Left ventricle myocardium inferior (tissue), 1 donor: ENCODE measurements around the gene GGACT. TPM values are rescaled to one million over a fixed set of nuclear protein-coding genes. Genes with fewer than 3 reads are reported as not detected.

Source experiments
- DNase-seq: peaks from one replicate; pipeline ENCODE4 v3.0.0-alpha.2; 2020
- H3K27ac ChIP-seq: fragments of 200-600 bp; replicated peaks from 2 replicates; pipeline ENCODE4 v1.8.0; 2021
- H3K27me3 ChIP-seq: fragments of 200-600 bp; 2 replicates; pipeline ENCODE4 v1.8.0; 2021; ENCODE audit warnings: low read depth
- H3K36me3 ChIP-seq: fragments of 200-600 bp; 2 replicates; pipeline ENCODE4 v1.8.0; 2021
- H3K4me1 ChIP-seq: fragments of 200-600 bp; 2 replicates; pipeline ENCODE4 v1.8.0; 2021
- H3K4me3 ChIP-seq: fragments of 200-600 bp; 2 replicates; pipeline ENCODE4 v1.8.0; 2021; ENCODE audit warnings: mild to moderate bottlenecking, moderate library complexity
- H3K9me3 ChIP-seq: fragments of 200-600 bp; replicated peaks from 2 replicates; pipeline ENCODE4 v1.8.0; 2021
- CTCF ChIP-seq: fragments of 200-600 bp; IDR thresholded peaks from 2 replicates; pipeline ENCODE4 v1.8.0; 2021; ENCODE audit warnings: antibody characterized with exemption, mild to moderate bottlenecking, borderline replicate concordance
- intact Hi-C: fragments of 100-400 bp; cut with micrococcal nuclease; formaldehyde crosslinking; loops from one replicate; pipeline ENCODE4 v1.11.0; 2022
- total RNA-seq: library from RNA; stranded (reverse); fragmentation: NEBNext Ultra II Directional; extraction: Animal tissue kit (Norgen Biotek cat#: 25700); gene quantifications from one replicate; pipeline ENCODE4 v1.2.1, GENCODE V29; 2021
- donor health status: DM: no; HTN: yes; CAD: no; lungs with severe emphysema.

Gene GGACT
- total RNA-seq, 1 donor from 2014 or later = 1.8 TPM

DNA sequence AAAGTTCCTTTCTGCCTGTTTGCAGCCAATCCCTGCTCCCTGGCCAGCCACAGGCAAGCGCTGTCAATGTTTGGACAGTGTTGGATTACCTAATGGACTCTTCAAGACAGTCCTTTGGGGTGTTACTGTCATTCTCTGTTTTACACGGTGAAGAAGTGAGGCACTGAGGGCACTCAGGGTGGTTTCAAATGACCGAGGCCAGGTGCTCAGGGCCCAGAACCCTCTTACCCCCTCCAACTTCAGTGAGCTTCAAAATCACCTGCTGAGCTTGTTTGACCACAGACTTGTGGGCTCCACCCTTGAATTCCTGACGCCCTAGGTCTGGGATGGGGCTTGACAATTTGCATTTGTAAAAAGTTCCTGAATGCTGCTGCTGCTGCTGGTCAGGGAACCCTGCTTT is 97.9 kb downstream of the GGACT start:
- no peaks in the 10 kb centered on the region for H3K27me3 ChIP-seq
- H3K4me3 ChIP-seq = no peak overlapping the region
- peak overlapping the region; percentile 44 for H3K27ac ChIP-seq
- no peaks in the 10 kb centered on the region for H3K9me3 ChIP-seq
- H3K36me3 ChIP-seq = no peaks in the 10 kb centered on the region
- no peak for TF ChIP-seq CTCF
- no peaks in the 10 kb centered on the region for H3K4me1 ChIP-seq
- no peak for DNase-seq
- intact Hi-C loops = no loop called here

GRCh38 chr13:100485265-100485664 is 103.3 kb downstream of the GGACT start:
- H3K27me3 ChIP-seq = no peaks in the 10 kb centered on the region
- no peaks in the 10 kb centered on the region for H3K36me3 ChIP-seq
- H3K4me1 ChIP-seq = peaks cover 18% of the 10 kb centered on the region
- no peak overlapping the region for H3K27ac ChIP-seq
- TF ChIP-seq CTCF = no peak
- intact Hi-C loops = no loop called here
- no peaks in the 10 kb centered on the region for H3K9me3 ChIP-seq
- no peak for DNase-seq
- H3K4me3 ChIP-seq = no peak overlapping the region

GRCh38 chr13:100484702-100485101 is 103.9 kb downstream of the GGACT start:
- Histone ChIP-seq H3K9me3 (no peaks in the 10 kb centered on the region), H3K4me1 (peaks cover 18% of the 10 kb centered on the region), H3K27me3 (no peaks in the 10 kb centered on the region), H3K4me3 (no peak overlapping the region), H3K36me3 (no peaks in the 10 kb centered on the region), H3K27ac (no peak overlapping the region)
- TF ChIP-seq CTCF = no peak
- intact Hi-C loops = no loop called here
- no peak for DNase-seq

DNA sequence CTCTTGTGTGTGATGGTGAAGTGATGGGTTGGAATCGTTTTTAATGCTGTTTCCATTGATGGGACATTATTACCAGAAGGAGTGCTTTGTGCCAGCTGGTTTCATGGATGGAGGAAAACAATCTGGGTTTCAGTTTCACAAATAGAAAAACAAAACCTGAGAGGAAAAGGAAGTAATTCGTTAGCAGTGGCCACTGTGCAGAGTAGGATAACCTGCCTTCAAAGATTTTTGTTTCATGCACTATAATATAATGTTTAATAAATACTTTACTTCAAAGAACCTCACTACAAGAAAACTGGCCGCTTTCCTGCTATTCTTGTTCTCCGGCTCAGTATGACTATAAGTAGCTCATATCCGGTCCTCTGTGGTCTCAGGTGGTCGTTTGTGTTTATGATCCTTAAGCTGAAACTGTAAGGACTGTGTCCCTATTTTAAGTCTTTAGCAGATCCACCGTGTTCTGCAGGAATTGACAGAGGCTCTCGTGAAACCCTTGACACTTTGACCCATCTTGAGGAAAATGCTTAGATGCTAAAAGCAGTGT is 104.7 kb downstream of the GGACT start:
- no peaks in the 10 kb centered on the region for H3K9me3 ChIP-seq
- H3K36me3 ChIP-seq = no peaks in the 10 kb centered on the region
- no peak overlapping the region for H3K27ac ChIP-seq
- no peaks in the 10 kb centered on the region for H3K27me3 ChIP-seq
- intact Hi-C loops = no loop called here
- no peak overlapping the region for H3K4me3 ChIP-seq
- H3K4me1 ChIP-seq = peaks cover 18% of the 10 kb centered on the region
- no peak for TF ChIP-seq CTCF
- DNase-seq = no peak

- no peak for TF ChIP-seq CTCF
- Histone ChIP-seq H3K4me1 (peaks cover 18% of the 10 kb centered on the region), H3K4me3 (no peak overlapping the region), H3K9me3 (no peaks in the 10 kb centered on the region), H3K36me3 (peaks cover 3% of the 10 kb centered on the region), H3K27me3 (no peaks in the 10 kb centered on the region), H3K27ac (no peak overlapping the region)
- intact Hi-C loops = no loop called here
- no peak for DNase-seq
Observed at GRCh38 chr13:100483139-100483538, 105.5 kb downstream of the GGACT start.
